Measurements from ENCODE around the gene MTOR.

MTOR gene

GRCh38 chr1:11286735-11287410 lies 24.5 kb upstream of the MTOR start:
- no peak for DNase-seq (ENCODE audit: extremely low read depth, low read depth)
- TF ChIP-seq CTCF (IDR thresholded peaks at IDR 0.05; ENCODE audit: low read depth, low read length): no peak

- TF ChIP-seq CTCF (IDR thresholded peaks at IDR 0.05; ENCODE audit: low read depth, low read length): peak; percentile 22
- DNase-seq (ENCODE audit: extremely low read depth, low read depth): no peak
Measured at GRCh38 chr1:11285883-11286734, 23.8 kb upstream of the MTOR start.

- TF ChIP-seq CTCF (IDR thresholded peaks at IDR 0.05; ENCODE audit: low read depth, low read length): no peak
- DNase-seq (ENCODE audit: extremely low read depth, low read depth): no peak
Measured at GRCh38 chr1:11284784-11285183, 22.4 kb upstream of the MTOR start.

- DNase-seq (ENCODE audit: extremely low read depth, low read depth): no peak
Measured at GRCh38 chr1:11283151-11283550, 20.8 kb upstream of the MTOR start.

GRCh38 chr1:11281518-11282331 lies 19.4 kb upstream of the MTOR start:
- peak; percentile 78 for DNase-seq (ENCODE audit: extremely low read depth, low read depth)
- no peak for TF ChIP-seq CTCF (IDR thresholded peaks at IDR 0.05; ENCODE audit: low read depth, low read length)

More at GRCh38 chr1:11283151-11283550, 20.8 kb upstream of the MTOR start:
- no peak for TF ChIP-seq CTCF (IDR thresholded peaks at IDR 0.05; ENCODE audit: low read depth, low read length)

GRCh38 chr1:11280719-11281376 lies 18.5 kb upstream of the MTOR start:
- DNase-seq (ENCODE audit: extremely low read depth, low read depth): no peak

More at GRCh38 chr1:11280719-11281376, 18.5 kb upstream of the MTOR start:
- no peak for TF ChIP-seq CTCF (IDR thresholded peaks at IDR 0.05; ENCODE audit: low read depth, low read length)
